DOHH2 (cell line): ENCODE measurements around the gene CCN6.

Experiments used
- H3F3A ChIP-seq: fragments of 200-600 bp; sonication (generic), shearing (Covaris generic); 2 replicates; pipeline ENCODE4 v1.6.0; 2016; ENCODE audit warnings: antibody characterized with exemption, mild to moderate bottlenecking; ENCODE audit not compliant: control insufficient read depth, insufficient read depth
- H3K27ac ChIP-seq: fragments of 200-600 bp; sonication (generic); 2 replicates; pipeline ENCODE4 v1.5.1; 2014; ENCODE audit warnings: low read depth, mild to moderate bottlenecking, low read length, moderate library complexity
- H3K27me3 ChIP-seq: fragments of 200-600 bp; sonication (generic); 2 replicates; pipeline ENCODE4 v1.6.1; 2014; ENCODE audit warnings: mild to moderate bottlenecking, low read length, mixed read lengths; ENCODE audit not compliant: control insufficient read depth
- H3K36me3 ChIP-seq: fragments of 200-600 bp; sonication (generic); 2 replicates; pipeline ENCODE4 v1.6.1; 2014; ENCODE audit warnings: mild to moderate bottlenecking, low read length, moderate library complexity, mixed read lengths; ENCODE audit not compliant: control insufficient read depth
- H3K4me1 ChIP-seq: fragments of 200-600 bp; sonication (generic); 2 replicates; pipeline ENCODE4 v1.6.1; 2014; ENCODE audit warnings: mild to moderate bottlenecking, low read length, mixed read lengths; ENCODE audit not compliant: control insufficient read depth
- H3K4me2 ChIP-seq: fragments of 200-600 bp; sonication (generic); 2 replicates; pipeline ENCODE4 v1.6.0; 2014; ENCODE audit warnings: mild to moderate bottlenecking, low read length, moderate library complexity
- H3K4me3 ChIP-seq: fragments of 200-600 bp; sonication (generic); 2 replicates; pipeline ENCODE4 v1.5.1; 2014; ENCODE audit warnings: mild to moderate bottlenecking, low read length, mixed read lengths
- H3K79me2 ChIP-seq: fragments of 200-600 bp; sonication (generic); 2 replicates; pipeline ENCODE4 v1.6.1; 2014; ENCODE audit warnings: mild to moderate bottlenecking, low read length, mixed read lengths; ENCODE audit not compliant: control insufficient read depth
- H3K9me2 ChIP-seq: fragments of 200-600 bp; sonication (generic); replicated peaks from 2 replicates; pipeline ENCODE4 v1.6.1; 2014; ENCODE audit warnings: mild to moderate bottlenecking, low read length, mixed read lengths; ENCODE audit not compliant: control insufficient read depth
- H3K9me3 ChIP-seq: fragments of 200-600 bp; sonication (generic); 2 replicates; pipeline ENCODE4 v1.6.1; 2014; ENCODE audit warnings: antibody characterized with exemption, low read length, mixed read lengths; ENCODE audit not compliant: control insufficient read depth, insufficient read depth
- H4K20me1 ChIP-seq: fragments of 200-600 bp; sonication (generic); 2 replicates; pipeline ENCODE4 v1.6.0; 2014; ENCODE audit warnings: low read depth, mild to moderate bottlenecking, antibody characterized with exemption, low read length, moderate library complexity; ENCODE audit not compliant: control insufficient read depth, insufficient read depth
- EZH2phosphoT487 ChIP-seq: fragments of 200-600 bp; sonication (generic); IDR thresholded peaks from 2 replicates; pipeline ENCODE4 v1.6.1; 2017; ENCODE audit warnings: borderline replicate concordance, mild to moderate bottlenecking, antibody characterized with exemption, low read length, moderate library complexity, mixed read lengths
- TF ChIP-seq, protein P1 (sequence below): fragments of 200-600 bp; sonication (generic); IDR thresholded peaks from one replicate; pipeline ENCODE4 v1.5.1; 2014; ENCODE audit warnings: antibody characterized with exemption, mild to moderate bottlenecking, low read depth, low read length; ENCODE audit not compliant: poor library complexity, severe bottlenecking

The CCN6 gene

DNA sequence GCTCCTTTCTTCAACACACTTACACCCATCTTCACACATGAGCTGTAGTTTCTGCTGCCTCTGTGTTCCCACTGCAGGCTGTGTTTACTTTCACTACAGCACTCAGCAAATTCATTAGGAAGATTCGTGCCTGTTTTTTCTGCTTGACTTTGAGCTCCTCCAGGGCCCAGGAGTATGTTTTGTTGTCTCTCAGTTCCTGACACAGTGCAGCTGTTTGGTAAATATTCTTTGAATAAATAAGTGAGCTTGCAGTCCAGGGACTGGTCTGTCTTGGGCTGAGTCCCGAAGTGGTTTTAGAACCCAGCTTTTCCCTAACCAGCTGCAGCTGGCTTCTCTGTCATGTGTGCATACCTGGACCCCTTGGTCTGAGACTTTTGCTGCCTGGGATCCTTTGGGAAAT lies 46.6 kb upstream of the CCN6 start:
- 0 out of 2 replicates have a peak, but pooled peaks cover 2% of the 10 kb centered on the region for H3K27me3 ChIP-seq
- no peaks in the 10 kb centered on the region for H3K79me2 ChIP-seq
- no peaks in the 10 kb centered on the region for H3K9me3 ChIP-seq
- H3K9me2 ChIP-seq, result no peaks in the 10 kb centered on the region
- no peaks in the 10 kb centered on the region for H3K36me3 ChIP-seq
- no peak overlapping the region for H3K4me3 ChIP-seq
- no peak overlapping the region for H3K27ac ChIP-seq
- H3F3A ChIP-seq, result no peaks in the 10 kb centered on the region
- no peak overlapping the region for H3K4me2 ChIP-seq
- H4K20me1 ChIP-seq, result no peaks in the 10 kb centered on the region
- no peak for TF ChIP-seq EZH2phosphoT487
- TF ChIP-seq, protein P1, sequence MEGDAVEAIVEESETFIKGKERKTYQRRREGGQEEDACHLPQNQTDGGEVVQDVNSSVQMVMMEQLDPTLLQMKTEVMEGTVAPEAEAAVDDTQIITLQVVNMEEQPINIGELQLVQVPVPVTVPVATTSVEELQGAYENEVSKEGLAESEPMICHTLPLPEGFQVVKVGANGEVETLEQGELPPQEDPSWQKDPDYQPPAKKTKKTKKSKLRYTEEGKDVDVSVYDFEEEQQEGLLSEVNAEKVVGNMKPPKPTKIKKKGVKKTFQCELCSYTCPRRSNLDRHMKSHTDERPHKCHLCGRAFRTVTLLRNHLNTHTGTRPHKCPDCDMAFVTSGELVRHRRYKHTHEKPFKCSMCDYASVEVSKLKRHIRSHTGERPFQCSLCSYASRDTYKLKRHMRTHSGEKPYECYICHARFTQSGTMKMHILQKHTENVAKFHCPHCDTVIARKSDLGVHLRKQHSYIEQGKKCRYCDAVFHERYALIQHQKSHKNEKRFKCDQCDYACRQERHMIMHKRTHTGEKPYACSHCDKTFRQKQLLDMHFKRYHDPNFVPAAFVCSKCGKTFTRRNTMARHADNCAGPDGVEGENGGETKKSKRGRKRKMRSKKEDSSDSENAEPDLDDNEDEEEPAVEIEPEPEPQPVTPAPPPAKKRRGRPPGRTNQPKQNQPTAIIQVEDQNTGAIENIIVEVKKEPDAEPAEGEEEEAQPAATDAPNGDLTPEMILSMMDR, result no peak
- no peaks in the 10 kb centered on the region for H3K4me1 ChIP-seq

DNA sequence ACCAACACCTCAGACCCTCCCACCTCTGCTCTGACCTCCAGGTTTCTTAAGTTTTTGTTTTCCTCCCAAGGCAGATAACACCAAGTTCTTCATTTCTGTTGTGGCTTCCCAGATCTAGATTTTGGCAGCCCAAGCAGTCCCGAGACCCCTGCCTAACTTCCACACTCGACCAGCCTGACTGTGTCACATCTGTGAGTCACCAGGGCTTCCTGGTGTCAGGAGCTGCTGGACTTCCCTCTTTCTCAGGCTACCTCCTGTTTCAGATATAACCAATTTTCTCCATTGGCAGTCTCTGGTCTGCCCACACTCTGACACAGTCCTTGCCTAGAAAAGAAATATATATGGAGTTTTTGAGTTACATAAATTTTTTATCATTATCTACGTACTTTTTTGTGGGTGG lies 46.1 kb upstream of the CCN6 start:
- Histone ChIP-seq H3K9me3 (no peaks in the 10 kb centered on the region), H3K27me3 (no peaks in the 10 kb centered on the region), H3K79me2 (no peaks in the 10 kb centered on the region), H3K27ac (no peak overlapping the region), H4K20me1 (no peaks in the 10 kb centered on the region), H3K9me2 (no peaks in the 10 kb centered on the region), H3K4me1 (no peaks in the 10 kb centered on the region), H3K36me3 (no peaks in the 10 kb centered on the region), H3K4me3 (no peak overlapping the region), H3K4me2 (no peak overlapping the region), H3F3A (no peaks in the 10 kb centered on the region)
- TF ChIP-seq, protein P1, result no peak
- TF ChIP-seq EZH2phosphoT487, result no peak

DNA sequence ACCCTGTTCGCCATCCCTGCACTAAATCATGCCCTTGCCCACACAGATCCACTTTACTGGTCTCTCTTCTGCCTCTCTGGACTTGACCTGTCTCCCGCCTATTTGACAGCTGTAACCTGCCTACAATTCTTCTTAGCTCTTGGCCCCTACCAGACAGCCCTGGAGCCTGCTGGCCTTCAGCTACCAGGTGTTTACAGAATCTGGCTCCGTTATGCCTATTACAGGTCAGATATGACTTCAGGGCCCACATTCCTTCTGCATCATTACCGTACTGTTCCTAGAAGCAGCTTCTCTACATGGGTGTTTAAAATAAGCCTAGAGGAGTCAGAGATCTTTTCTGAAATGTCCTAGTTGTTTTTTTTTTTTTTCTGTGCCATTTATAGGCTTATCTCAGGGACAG lies 45.4 kb upstream of the CCN6 start:
- Histone ChIP-seq H3K4me3 (no peak overlapping the region), H3K36me3 (no peaks in the 10 kb centered on the region), H3K4me2 (no peak overlapping the region), H3K27ac (no peak overlapping the region), H3K4me1 (no peaks in the 10 kb centered on the region), H3K9me3 (no peaks in the 10 kb centered on the region), H4K20me1 (no peaks in the 10 kb centered on the region), H3K79me2 (no peaks in the 10 kb centered on the region), H3K27me3 (no peaks in the 10 kb centered on the region), H3K9me2 (no peaks in the 10 kb centered on the region), H3F3A (no peaks in the 10 kb centered on the region)
- TF ChIP-seq EZH2phosphoT487, result no peak
- TF ChIP-seq, protein P1, result no peak

DNA sequence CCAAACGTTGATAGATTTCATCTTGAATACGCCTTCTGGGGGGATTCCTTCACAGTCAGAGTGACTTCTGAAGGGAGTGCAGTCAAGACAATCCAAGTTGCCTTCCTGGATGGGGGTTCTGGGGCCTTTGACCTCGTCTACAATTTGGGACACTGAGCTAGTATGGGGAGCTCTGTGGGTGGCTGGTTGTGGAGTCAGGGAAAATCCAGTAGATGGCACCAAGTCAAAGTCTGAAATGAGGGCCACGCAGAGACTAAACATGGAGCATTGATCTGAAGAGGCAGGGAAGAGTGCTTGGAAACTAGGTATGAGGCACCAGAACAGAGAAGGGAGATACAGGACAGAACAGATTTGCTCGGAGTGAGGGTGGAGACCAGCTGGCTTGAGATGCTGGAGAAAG lies 43.6 kb upstream of the CCN6 start:
- Histone ChIP-seq H3K4me1 (no peaks in the 10 kb centered on the region), H3K27me3 (0 out of 2 replicates have a peak, but pooled peaks cover 2% of the 10 kb centered on the region), H3K79me2 (no peaks in the 10 kb centered on the region), H3K9me3 (no peaks in the 10 kb centered on the region), H3K4me3 (no peak overlapping the region), H3K9me2 (no peaks in the 10 kb centered on the region), H3K27ac (no peak overlapping the region), H3F3A (no peaks in the 10 kb centered on the region), H3K4me2 (no peak overlapping the region), H4K20me1 (no peaks in the 10 kb centered on the region), H3K36me3 (no peaks in the 10 kb centered on the region)
- TF ChIP-seq, protein P1, result no peak
- no peak for TF ChIP-seq EZH2phosphoT487
